Measurements from ENCODE around the gene LTBP3.

- TF ChIP-seq REST (IDR thresholded peaks at IDR 0.05; ENCODE audit: borderline replicate concordance) (no peak), CTCF (IDR thresholded peaks at IDR 0.05; ENCODE audit: poor library complexity, severe bottlenecking) (no peak), EP300 (conservative IDR thresholded peaks at IDR 0.05; ENCODE audit: poor library complexity, severe bottlenecking) (no peak), MXI1 (conservative IDR thresholded peaks at IDR 0.05; ENCODE audit: poor library complexity, severe bottlenecking) (no peak), RAD21 (conservative IDR thresholded peaks at IDR 0.05) (no peak), TAF1 (IDR thresholded peaks at IDR 0.05; ENCODE audit: low read depth) (no peak), SMC3 (conservative IDR thresholded peaks at IDR 0.05; ENCODE audit: poor library complexity) (no peak), EZH2 (IDR thresholded peaks at IDR 0.05; ENCODE audit: borderline replicate concordance, insufficient read depth, low read length, poor library complexity, severe bottlenecking) (no peak)
Observed at GRCh38 chr11:65577756-65578109, 19.6 kb upstream of the LTBP3 start.

Data from neural cell (in vitro differentiated cells).